GM12864 (cell line): ENCODE data around the gene PLEK2.

Source experiments
- DNase-seq: peaks from one replicate; pipeline ENCODE4 v3.0.0-alpha.2; 2011; ENCODE audit warnings: low read depth
- H3K4me3 ChIP-seq: 2 replicates; pipeline ENCODE4 v1.5.1; 2011; ENCODE audit warnings: mild to moderate bottlenecking, low read depth, low read length, control low read depth
- TF ChIP-seq, protein P1 (sequence below): IDR thresholded peaks from 2 replicates; pipeline ENCODE4 v1.5.1; 2011; ENCODE audit warnings: low read depth, mild to moderate bottlenecking, moderate library complexity, low read length, control low read depth, inconsistent platforms; ENCODE audit errors: missing control alignments

PLEK2 gene

DNA sequence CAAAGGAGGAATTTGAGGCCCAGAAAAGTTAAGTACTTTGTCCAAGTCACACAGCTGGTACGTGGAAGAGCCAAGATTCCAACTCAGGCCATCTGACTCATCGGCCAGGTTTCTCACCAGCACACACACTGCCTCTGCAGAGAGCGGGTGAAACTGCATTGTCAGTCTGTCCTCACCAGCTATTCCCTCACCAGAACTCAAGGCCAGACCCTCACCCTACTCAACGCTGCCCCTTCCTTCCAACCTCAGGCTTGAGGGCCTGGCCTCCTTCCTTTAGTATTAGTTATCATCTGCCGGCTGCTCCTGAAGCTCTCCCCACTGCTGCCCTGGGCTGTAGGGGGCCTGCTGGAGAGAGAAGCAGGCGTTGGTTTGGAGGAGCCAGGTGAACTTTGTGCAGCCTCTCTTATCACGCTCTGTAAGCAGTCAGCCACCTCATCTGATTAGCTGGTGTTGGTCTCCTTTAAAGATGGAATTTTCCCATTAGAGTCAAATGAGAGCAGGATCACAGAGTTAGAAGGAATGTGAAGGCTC is 16.6 kb upstream of the PLEK2 start:
- H3K4me3 ChIP-seq: no peak overlapping the region
- TF ChIP-seq, protein P1, sequence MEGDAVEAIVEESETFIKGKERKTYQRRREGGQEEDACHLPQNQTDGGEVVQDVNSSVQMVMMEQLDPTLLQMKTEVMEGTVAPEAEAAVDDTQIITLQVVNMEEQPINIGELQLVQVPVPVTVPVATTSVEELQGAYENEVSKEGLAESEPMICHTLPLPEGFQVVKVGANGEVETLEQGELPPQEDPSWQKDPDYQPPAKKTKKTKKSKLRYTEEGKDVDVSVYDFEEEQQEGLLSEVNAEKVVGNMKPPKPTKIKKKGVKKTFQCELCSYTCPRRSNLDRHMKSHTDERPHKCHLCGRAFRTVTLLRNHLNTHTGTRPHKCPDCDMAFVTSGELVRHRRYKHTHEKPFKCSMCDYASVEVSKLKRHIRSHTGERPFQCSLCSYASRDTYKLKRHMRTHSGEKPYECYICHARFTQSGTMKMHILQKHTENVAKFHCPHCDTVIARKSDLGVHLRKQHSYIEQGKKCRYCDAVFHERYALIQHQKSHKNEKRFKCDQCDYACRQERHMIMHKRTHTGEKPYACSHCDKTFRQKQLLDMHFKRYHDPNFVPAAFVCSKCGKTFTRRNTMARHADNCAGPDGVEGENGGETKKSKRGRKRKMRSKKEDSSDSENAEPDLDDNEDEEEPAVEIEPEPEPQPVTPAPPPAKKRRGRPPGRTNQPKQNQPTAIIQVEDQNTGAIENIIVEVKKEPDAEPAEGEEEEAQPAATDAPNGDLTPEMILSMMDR: no peak
- no peak for DNase-seq

DNA sequence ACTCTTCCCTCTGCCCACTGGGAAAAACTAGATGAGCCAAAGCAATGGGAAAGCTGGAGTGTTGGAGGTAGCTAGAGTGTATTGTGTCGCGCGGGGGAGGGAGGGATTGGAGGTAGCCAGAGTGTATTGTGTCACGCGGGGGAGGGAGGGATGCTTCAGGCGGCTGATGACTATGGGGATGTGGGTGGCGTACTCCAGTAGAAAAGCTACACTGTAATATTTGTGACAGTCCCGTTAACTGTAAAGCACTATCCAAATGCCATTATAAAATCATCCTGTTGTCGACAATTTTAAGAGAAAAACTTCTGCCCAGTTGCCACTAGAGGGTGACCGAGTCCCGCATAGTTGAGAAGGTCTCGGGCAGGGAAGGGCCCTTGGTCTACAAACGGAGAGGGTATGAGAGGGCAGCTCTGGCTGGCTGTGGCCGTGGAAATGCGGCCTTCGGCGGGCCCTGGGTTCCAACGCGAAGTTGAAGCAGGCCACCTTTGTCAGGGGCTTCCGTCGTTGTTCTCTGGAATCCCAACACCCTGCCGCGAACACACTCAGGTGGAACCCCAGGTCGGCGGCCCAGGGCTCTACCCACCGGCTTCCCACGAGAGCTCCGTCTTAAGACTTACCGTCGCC is 15.1 kb upstream of the PLEK2 start:
- H3K4me3 ChIP-seq: no peak overlapping the region
- DNase-seq: peak; percentile 55
- TF ChIP-seq, protein P1: peak; percentile 83

DNA sequence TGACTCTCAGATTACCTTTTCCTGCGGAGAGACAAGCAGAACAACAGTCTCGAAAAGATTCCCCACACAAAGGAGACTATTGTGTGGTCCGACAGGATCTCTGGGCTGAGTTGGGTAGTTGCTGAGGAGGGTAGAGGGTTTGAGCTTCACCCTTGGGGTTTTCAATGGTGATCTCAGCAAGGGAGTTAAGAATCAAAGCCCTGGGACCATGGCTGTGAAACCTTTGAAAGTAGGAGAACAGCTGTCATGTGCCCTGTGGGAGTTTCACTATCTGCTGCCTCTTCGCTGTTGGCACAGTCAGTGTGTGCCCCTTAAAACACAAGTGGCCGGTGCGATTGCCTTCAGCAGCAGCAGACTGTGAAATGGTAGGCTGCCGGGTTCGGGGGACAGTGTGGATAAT is 14.2 kb upstream of the PLEK2 start:
- H3K4me3 ChIP-seq: no peak overlapping the region
- no peak for DNase-seq
- TF ChIP-seq, protein P1: no peak

DNA sequence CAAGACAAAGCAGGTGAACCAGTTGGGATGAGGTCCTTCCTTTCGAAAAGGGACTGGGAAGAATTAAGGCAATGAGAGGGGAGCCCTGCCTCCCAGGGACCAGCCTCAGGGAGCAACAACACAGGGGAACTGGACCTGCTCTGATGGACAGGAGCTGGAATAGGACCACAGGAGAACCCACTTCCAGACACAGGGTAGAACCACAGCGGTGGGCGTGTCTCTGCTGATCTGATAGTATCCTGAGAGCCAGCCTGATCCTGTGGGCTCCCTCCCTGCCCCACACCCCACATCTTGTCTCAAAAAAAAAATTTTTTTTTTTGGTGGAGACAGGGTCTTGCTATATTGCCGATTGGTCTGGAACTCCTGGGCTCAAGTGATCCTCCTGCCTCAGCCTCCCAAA is 13.6 kb upstream of the PLEK2 start:
- TF ChIP-seq, protein P1: no peak
- no peak for DNase-seq
- no peak overlapping the region for H3K4me3 ChIP-seq

DNA sequence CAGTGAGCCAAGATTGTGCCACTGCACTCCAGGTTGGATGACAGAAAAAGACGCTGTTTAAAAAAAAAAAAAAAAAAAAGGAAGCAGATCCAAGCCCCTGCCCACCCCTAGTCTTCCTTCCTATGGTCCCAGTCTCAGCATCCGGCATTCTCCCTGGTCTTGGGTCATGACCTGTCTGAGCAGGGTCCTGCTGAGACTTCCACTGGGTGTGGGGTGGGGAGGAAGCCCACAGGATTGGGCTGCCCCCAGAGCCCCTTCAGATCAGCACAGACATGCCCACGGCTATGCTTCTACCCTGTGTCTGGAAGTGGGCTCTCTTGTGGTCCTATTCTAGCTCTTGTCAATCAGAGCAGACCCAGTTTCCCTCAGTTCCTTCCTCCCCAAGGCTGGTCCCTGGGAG is 12.6 kb upstream of the PLEK2 start:
- DNase-seq: no peak
- H3K4me3 ChIP-seq: no peak overlapping the region
- TF ChIP-seq, protein P1: no peak

DNA sequence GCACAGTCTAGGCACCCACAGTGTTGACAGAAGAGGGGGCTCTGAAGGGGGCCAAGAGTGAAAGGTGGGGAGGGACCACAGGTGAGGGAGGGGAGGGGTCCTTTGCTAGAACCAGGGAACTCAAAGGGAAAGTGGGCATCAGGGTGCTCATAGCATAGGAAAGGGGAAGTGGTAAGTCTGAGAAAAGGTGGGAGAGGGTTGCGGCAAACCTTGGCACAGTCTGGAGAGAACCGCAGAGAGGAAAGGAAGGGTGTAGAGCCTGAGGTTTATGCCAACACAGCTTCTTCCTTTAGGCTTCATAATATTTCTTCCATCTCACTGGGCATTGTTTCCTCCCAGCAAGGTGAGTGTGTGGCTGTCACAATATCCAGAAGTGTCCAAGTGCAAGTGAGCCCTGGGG is 11.5 kb upstream of the PLEK2 start:
- TF ChIP-seq, protein P1: no peak
- no peak overlapping the region for H3K4me3 ChIP-seq
- no peak for DNase-seq
